HuH-7.5 (cell line): ENCODE results near the gene RABGAP1.
A peak's percentile ranks its signal among the peaks of the same experiment; 100 is the strongest.

Experiments
- DNase-seq: peaks from one replicate; pipeline ENCODE4 v3.0.0; 2011; ENCODE audit warnings: low spot score

The RABGAP1 gene

DNA sequence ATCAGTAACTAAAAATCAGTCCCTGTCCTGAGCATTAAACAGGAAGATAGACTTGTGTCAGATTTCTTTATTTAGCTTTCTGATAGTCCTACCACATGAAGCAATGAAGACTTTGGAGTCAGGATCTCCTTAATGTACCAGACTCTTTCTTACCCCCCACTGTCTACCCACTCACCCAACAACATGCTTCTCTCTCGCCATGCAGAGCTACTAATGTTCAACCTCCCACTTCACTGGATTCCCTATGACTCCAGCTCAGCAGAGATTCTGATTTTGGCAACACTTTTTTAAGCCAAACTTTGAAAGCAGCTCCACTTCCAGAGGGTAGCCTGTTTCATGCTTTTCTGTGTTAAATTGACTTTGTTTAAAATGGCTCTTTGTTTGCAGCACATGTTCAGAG lies 143.4 kb downstream of the RABGAP1 start:
- DNase-seq: no peak

DNA sequence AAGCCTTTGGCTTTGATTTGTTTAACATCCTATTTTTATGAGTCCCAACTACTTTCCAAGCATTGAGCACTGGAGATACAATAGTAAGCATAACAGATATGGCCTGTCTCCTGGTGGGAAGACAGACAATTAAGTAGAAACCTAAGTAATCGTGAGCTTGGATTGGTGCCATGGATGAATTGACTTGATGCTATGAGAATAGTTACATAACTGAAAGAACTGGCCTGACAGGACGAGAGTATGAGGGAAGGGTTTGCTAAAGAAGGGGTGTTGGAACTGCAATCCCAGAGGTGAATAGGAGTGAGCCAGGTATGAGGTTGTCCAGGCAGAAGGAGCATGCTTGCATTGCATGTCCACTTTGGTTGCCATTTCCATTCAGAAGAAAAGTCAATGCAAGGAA lies 145.1 kb downstream of the RABGAP1 start:
- no peak for DNase-seq

DNA sequence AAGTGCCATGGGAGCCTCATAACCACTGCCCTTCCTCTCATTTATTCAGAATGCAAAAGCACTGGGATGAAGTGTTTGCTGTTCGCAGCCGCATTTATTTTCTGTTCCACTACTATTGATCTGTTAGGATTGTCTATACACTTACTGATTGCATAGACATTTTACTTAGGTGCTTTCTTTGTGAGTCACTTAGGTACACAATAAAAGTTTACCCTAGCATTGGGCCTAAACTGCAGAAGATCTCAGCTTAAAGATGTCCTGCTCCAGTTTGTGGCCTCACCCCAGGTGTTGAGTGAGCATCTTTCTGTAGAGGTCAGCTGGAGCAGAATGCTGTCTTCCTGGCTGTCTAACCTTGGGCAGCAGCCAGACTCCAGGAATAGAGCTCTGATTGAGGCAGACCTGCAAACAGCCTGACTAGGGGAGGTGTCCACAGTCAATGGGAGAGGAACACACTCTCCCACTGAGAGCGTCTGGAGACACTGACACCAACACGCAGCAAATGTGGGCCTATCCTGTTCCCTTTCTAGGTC lies 146.6 kb downstream of the RABGAP1 start:
- DNase-seq: no peak

DNA sequence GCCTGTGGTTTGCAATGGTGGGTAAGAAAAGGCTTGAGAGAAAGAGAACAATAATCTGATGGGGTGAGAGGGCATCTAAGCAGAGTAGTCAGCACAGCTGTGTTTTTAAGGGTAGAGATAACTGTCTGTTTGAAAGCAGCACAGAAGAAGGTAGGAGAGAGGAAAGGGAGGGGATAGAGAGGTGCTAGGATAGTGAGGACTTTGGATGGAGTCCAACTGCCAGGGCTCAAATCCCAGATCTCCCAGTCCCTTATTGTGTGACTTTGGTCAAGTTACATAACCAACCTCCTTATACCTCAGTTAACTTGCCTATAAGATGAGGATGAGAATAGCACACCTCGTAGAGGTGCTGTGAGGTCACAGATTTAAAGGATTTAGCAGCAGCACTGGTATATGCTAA lies 148.2 kb downstream of the RABGAP1 start:
- DNase-seq: no peak

DNA sequence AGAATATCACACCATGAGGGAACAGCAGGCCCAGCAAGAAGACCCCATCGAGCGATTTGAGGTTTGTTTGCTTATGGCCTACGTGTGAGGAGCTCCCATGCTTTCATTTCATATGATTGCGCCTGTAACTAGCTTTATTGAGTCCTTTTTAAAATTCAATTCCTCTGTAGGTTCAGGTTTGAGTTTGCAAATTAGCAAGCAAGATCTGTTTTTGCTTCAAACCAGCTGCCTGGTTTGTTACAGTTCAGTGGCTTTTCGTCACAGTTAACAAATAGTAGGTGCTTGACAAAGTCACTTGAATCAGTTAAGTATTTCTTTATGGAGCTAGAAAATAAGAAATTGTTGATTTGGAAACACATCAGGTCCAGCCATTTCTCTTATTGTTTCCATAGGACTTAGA lies 149.0 kb downstream of the RABGAP1 start:
- no peak for DNase-seq

DNA sequence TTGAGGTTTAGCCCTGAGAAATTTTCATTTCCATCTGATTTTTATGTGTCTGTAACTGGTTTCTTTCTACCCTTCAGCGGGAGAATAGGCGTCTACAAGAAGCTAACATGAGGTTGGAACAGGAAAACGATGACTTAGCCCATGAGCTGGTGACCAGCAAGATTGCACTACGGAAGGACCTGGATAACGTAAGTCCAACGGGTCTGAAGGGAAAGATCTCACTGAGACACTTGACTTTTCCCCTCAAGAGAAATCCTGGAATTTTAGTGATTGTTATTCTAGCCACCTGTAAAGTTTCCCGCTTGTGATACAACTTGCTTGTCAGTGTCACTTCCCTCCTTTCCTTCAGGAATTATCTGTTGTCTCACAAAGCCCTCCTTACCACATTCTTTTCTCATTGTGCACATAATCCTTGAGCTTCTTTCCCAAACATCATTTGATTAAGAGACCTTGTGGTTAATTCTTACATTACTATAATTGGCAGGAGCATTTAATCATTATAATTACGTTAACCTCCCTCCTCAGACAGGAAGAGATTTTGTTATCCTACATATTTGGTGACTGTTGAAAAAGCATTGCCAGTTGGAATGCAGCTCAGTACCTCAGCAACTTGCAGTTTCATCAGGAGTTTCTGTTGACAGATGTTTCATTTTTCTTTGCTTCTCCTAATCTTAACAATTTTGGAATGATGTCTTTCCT lies 149.5 kb downstream of the RABGAP1 start:
- no peak for DNase-seq

DNA sequence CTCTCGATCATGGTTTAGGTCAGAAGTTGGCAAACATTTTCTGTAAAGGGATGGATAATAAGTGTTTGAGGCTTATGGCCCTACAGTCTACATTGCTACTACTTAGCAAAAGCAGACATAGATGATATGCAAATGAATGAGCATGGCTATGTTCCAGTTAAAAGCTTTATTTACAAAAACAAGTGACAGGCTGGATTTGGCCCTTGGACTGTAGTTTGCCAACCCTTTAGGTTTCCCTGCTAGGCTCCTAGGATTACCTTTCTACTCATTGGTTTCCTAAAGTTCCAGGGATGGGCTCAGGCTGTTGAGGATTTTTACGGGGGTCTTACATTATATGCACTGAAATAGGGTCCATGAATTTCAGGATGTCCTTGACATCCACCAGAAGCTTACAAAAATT lies 150.1 kb downstream of the RABGAP1 start:
- no peak for DNase-seq

DNA sequence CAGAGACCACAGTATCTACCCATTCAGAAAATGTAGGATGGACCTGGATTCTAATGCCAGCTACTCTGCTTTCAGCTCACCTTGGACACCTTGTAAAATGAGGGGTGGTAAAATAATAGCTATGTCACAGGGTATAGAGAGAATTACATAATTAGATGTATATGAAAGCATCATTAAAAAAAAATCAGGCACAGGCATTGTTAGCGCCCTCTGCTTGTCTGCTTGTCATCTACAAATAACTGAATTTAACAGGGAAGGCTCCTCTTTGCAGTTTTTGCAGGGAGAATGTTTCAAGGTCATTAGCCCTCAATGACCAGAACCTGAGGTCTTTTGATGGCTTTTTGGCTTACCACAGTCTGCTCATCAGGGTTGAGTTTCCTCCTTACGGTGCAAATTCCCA lies 150.6 kb downstream of the RABGAP1 start:
- no peak for DNase-seq

DNA sequence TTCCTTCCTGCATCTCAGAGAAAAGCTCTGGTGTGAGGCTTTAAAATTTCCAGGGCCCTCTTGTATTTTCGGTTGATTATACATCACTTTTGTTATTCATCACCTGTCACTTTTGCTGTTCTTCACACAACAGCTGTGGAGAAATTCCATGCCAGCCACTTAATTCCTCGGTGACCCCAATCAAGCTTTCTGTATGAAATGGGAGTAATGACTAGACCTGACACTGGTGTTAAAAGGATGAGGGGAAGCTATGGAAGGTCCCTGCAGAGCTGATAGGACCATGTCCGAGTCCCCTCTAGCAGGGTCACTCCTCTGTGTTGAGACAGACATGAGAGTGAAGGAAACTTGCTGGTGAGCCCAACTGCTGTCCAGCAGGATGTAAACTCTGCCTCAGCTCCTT lies 152.3 kb downstream of the RABGAP1 start:
- no peak for DNase-seq

DNA sequence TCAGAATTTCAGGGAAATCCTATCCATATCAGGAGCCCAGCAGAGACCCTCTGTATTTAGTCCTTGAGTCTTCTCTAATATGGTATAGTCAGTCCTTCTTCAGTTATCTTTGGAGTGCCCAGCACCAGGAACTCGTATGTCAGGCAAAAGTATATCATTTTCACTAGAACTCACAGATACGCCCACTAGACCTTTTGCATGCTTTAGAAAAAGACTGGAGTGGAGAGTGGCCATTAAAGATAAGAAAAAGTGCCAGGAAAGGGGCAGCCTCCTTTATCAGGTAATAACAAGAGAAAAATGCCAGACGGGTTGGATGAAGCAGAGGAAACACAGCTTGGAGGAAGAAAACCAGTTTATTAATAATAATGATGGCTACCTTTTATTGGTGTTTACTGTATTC lies 156.2 kb downstream of the RABGAP1 start:
- no peak for DNase-seq

DNA sequence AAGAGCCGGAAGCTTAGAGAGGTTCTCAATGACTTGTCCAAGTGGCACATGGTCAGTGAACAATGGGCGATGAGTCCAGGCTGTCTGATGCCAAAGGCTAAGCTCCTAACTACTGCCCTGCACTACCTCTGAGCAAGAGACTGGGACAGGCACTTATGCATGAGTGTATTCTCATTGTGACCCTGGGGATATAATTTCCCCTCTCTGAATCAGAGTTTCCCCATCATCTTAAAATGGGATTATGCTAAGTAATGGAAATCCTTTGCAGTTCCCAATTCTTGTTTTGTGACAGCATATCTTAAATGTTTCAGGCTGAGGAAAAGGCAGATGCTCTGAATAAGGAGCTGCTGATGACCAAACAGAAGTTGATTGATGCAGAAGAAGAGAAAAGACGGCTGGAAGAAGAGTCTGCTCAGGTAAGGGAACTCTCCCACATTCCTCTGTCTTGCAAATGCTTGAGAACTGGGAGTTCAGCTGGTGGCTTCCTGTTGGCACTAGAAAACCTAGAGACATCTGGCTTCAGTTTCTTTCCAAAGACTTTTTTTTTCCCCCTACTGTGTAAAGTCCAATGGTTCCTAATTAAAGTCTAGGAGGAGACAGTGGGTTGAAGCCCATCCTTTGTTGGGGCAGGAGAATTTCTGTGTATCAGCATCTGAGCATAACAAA lies 156.7 kb downstream of the RABGAP1 start:
- no peak for DNase-seq

DNA sequence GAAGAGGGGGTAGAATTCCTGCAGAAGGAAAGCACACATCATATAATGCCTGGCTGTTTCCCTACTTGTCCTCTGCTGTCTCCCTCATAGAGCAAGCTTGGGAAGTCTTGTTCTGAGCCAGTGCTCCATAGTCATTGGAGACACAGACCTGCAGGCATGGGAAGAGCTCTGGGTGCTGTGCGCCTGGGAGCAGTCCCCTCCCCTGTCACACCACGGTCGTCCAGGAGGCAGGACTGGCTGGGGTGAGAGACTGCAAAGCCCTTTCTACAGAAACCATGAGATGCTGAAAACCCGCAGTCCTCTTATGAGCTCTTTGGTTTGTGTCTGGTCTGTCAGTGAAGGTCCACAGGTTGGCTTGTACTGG lies 157.3 kb downstream of the RABGAP1 start:
- DNase-seq: no peak

DNA sequence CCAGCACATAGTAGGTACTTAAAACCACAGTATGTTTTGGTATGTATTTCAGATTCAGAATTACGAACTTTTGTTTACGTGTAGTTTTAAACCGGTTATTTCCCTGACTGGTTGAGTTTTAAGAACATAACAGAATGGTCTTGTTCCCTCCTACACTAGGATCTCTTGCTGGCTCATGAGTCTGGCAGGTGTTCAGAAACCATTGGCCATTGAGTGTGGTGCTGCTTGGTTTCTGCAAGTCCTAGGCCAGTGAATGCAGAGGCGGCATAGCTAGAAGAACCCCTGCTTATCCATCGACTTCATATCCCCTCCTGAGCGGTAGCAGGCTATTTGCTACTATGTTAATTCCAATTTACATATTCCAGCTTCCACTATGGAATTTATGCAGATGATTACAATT lies 158.2 kb downstream of the RABGAP1 start:
- DNase-seq: no peak

DNA sequence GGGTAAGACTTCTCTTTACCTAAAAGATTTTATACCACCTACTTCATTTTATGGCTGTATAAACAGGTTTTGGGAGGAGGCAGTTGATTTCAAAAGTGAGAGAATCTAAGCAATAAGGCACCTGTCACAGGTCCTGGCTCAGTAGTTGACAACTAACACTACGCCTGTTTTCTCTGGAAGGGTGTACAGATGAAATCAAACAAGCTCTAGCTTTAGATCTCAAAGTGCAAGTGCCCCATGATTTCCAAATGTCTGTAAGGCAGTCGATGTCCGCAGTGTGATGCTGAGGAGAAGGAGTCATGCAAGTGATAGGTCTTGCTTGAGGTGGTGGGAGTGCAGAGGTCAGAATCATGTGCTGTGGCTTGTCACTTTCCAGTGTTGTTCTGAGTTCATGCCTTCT lies 158.7 kb downstream of the RABGAP1 start:
- DNase-seq: no peak

DNA sequence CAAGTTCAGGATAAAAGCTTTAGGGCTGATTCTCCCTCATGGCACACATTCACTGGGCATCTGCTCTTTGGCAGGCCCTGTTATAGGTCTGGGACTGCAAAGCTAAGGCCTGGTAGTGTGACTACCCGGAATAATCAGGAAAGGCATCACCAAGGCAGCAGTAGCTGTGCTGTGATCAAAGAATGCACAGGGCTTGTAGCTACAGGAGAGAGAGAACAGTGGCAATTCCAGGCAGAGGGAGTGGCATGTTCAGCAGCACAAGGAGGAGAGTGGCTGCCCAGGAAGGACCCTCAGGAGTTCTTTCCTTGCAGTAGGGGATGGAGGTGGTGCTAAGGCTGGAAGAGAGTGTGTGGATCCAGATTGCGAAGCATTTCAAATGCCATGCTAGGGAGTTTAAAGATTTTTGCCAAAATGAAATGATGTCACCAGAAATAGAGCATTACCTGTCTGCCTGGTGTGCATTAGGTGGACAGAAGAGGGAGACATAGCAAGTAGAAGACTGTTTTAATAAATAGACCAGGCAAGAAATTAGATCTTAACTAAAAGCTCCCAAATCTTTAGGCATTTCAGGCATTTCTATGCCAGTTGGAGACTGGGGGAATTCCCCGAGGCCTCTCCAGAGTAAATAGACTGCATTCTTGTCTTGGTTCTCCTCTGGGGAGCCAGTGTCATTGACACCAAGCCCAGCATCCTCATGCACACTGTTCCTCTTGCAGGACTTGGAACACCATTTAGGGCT lies 161.7 kb downstream of the RABGAP1 start:
- no peak for DNase-seq

DNA sequence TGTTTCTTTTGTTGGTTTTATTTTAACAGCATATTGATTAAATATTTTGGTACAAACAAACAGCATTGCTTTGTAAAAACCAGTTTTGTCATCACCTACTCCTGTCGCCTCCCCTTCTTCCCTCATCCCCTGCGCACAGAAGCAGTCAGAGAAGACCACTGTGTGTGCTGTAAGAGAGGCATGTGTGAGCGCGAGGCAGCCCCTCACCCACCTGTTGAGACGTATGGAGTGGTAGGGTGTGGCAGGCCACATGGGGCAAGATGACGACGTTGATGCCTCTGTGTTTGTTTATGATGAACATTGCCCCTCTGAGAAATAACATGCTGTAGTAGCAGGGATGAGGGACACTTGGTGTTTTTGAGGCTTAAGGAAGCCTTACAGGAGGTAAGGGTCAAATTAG lies 164.0 kb downstream of the RABGAP1 start:
- no peak for DNase-seq

DNA sequence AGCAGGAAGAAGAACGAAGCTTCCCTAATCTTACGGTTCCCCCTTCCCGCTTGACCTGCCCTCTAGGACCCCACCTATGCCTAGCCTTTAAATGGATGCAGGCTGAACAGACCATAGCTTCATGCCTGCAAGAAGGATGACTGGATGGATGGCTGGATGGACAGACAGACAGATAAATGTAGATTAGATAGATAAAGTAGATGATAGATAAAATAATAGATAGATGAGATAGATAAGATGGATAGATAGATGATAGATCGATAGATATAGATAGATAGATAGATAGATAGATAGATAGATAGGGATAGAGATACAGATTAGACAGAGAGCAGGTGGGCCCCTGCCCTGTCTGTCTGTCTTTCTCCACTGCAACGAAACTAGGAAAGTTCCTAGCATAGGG lies 164.7 kb downstream of the RABGAP1 start:
- DNase-seq: no peak

DNA sequence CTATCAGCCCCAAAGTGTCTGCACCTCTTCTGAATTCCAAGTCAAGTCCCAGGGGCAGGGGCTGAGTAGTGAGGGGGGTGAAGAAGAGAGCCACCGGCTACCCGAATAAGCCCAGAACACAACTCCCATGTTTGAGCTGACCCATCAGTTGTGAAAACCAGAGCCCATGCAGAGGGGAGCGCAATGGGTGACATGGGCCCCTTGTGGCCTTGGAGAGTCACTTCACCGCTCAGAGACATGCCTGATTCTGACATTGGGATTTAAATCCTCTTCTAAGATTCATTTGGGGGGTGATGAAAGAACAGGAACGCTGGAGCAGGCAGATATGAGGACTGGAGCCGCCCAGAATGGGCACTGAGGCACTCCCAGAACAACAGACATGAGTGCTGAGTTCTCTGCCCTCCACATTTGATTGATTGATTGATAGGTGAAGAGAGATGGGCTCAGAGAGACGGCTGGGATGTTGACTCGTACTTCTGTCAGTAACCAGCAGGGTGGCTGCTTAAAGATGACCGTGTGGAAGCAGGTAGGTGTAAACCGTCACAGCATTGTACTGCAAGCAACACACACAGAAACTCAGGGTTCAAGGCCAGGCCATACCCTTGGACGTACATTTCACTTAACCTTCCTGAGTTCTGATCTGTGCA lies 166.9 kb downstream of the RABGAP1 start:
- no peak for DNase-seq

DNA sequence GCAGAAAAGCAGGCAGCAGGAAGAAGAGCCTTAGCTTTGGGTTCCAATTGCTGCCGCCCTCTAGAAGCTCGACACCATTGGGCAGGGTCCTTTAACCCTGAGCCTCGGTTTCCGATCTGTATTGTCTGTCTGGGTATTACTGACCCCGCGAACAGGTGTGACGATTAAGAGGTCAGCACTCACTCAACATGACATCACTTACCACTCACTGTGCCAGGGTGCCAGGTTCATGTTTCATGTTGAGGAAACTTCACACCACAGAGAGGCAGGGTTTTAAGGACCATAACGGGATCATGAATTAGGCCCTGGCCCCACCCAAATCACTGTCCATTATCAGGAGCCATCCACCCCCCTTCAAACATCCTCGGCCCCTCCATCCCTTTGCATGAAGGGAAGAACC lies 168.2 kb downstream of the RABGAP1 start:
- no peak for DNase-seq

DNA sequence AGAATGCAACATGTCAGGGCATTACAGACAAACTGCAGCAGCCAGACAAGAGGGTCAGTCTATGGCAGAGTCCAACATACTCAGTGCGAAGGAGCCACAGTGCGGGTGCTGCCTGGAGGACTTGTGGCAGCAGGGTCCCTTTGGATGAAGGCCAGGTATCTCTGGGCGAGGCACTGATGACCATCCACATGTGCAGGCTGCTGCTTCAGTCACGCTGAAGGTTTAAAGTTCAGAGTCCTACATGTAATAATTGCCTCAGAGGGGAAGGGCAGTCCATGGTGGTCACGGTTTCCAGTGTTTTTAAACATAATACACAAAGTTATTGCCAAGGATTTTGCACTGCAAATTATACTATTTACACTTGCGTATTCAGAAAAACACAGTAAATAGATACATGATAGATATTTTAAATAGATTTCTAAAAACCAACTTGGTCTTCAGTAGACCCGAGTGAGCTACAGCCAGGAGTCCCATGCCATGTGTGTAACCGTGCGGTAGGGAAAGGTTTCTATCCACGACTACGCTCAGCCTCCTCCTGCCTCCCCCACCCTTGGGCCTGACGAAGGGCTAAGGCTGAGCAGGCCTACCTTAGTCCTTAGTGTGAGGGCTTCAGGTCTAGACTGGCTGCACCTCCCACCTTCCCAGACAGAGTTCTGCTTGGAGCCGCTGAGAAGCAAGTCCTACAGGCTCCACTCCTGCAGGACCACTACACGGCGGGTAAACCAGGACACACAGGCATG lies 168.9 kb downstream of the RABGAP1 start:
- peak; percentile 59 for DNase-seq

DNA sequence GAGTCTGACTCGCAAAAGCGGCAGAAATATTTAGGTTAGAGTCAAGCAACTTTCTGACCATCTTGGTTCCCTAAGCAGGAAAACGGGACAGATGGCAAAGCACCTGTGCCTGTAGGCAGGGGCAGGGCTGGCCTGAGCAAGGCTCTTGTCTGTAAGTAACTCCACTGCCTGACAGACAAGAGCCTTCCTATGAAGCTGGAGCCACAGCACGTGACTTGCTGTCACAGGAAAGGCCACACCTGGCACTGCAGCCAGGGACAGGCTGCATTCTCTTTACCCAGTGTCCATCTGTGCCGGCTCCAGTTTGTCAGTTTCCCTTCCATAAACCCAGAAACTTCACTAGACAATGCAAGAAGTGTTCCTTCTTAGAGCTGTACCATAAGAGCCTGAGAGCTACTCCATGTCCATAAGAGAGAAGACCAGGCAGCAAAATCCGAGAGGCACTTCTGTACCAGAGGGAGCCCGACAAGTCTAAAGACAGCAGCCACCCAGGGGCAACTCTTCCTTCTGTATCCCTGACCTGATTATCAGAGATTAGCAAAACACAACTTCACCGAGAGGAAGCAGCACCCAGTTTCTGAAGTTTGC lies 170.7 kb downstream of the RABGAP1 start:
- no peak for DNase-seq
